Heart right ventricle (tissue), 16 donors: ENCODE data around the gene IL36A. TPM values are rescaled to one million over a fixed set of nuclear protein-coding genes. Genes with fewer than 3 reads are reported as not detected.

Experiments
- ATAC-seq, 8 donors: fragments of 200-7000 bp; cut with Tn5 transposase; one replicate each; pipeline ENCODE4 v1.9.1; 2020; ENCODE audit warnings: mild to moderate bottlenecking in 8 of 8, moderate library complexity in 8 of 8, moderate number of reproducible peaks in 1 of 8
- DNase-seq, 2 donors: peaks; one replicate each; pipeline ENCODE4 v3.0.0-alpha.2; 2020
- H3K27ac ChIP-seq, 10 donors: fragments of 200-600 bp; sonication (generic) in 2 of 10; one replicate each; pipeline versions ENCODE4 v1.5.0 to v1.8.0; 2020 to 2022; ENCODE audit warnings: mild to moderate bottlenecking in 3 of 10
- H3K27me3 ChIP-seq, 7 donors: fragments of 200-600 bp; one replicate each; pipeline ENCODE4 v1.8.0; 2021 to 2022; ENCODE audit warnings: mild to moderate bottlenecking in 2 of 7
- H3K36me3 ChIP-seq, 9 donors: fragments of 200-600 bp; sonication (generic) in 1 of 9; one replicate each; pipeline versions ENCODE4 v1.5.0 to v1.8.0; 2020 to 2022; ENCODE audit warnings: mild to moderate bottlenecking in 2 of 9
- H3K4me1 ChIP-seq, 9 donors: fragments of 200-600 bp; sonication (generic) in 1 of 9; one replicate each; pipeline versions ENCODE4 v1.5.0 to v1.8.0; 2020 to 2022; ENCODE audit warnings: mild to moderate bottlenecking in 4 of 9
- H3K4me3 ChIP-seq, 10 donors: fragments of 200-600 bp; sonication (generic) in 2 of 10; one replicate each; pipeline versions ENCODE4 v1.5.0 to v1.8.0; 2020 to 2022; ENCODE audit warnings: mild to moderate bottlenecking in 7 of 10, moderate library complexity in 2 of 10
- H3K9me3 ChIP-seq, 11 donors: fragments of 200-600 bp in 10 of 11; sonication (generic) in 2 of 11; one replicate each; pipeline versions ENCODE4 v1.5.0 to v1.8.0; 2013 to 2022; ENCODE audit warnings: mild to moderate bottlenecking in 2 of 11, control low read depth in 1 of 11, moderate library complexity in 1 of 11
- CTCF ChIP-seq, 9 donors: fragments of 200-600 bp; sonication (generic) in 2 of 9; IDR thresholded peaks; one replicate each; pipeline versions ENCODE4 v1.5.0 to v1.8.0; 2021 to 2022; ENCODE audit warnings: antibody characterized with exemption in 9 of 9, mild to moderate bottlenecking in 5 of 9, moderate library complexity in 1 of 9
- WGBS, 2 donors: extraction: QIAGEN DNeasy Blood & Tissue Kit; methylation state at CpG; one replicate each; pipeline ENCODE4 v1.1.7; 2013; ENCODE audit warnings: inconsistent platforms in 1 of 2; 5-methylcytosine and 5-hydroxymethylcytosine counted together
- intact Hi-C, 10 donors: fragments of 100-400 bp; cut with DNase I; formaldehyde crosslinking; loops; one replicate each; pipeline versions ENCODE4 v1.11.1 to v1.14.2; 2022
- polyA plus RNA-seq, 2 donors: library from polyadenylated mRNA; stranded (reverse); fragments of 200-250 nt; gene quantifications; one replicate each; pipeline ENCODE4 v1.2.3, GENCODE V29; 2013
- total RNA-seq, 10 donors: library from RNA; stranded (reverse); fragmentation: NEBNext Ultra II Directional in 3 of 10; extraction: Animal tissue kit (Norgen Biotek cat#: 25700) in 3 of 10; gene quantifications; one replicate each; pipeline versions ENCODE4 v1.2.1 to v1.2.4, GENCODE V29; 2021 to 2023
- donor health status: Arrhythmogenic right ventricular cardiomyopathy.
- donor health status: ischemic (EF 13 %, LVEDD 7.1; RV severe dilation, severe dysfunction).
- donor health status: healthy with polysubstance abuse.
- donor health status: DM: no; HTN: yes; CAD: no.
- donor health status: DM: no; HTN: no; CAD: no.
- donor health status: ischemic (EF 25% LVEDD 6.9; RV normal size, moderate dysfunction).
- donor health status: ischemic (EF 25% LVEDD 5.7; RV mildly dilated, moderate dysfunction).
- donor health status: healthy.
- donor health status: DM: yes; HTN: yes; CAD: no.
- donor health status: Ischemic cardiomyopathy.
- donor health status: ischemic (EF 35%, LVEDD 5.7; RV mildly dilated, moderate dysfunction).
- donor health status: nonischemic (EF 11% LVEDD 7.7; RV severe dilation, severe dysfunction).
- donor health status: DM: yes; HTN: yes; CAD: no.
- donor health status: PGD.
- donor health status: ischemic (EF 29% LVEDD 5.4; RV normal size, mild dysfunction).
- donor health status: nonischemic (EF 23%, LVEDD 6.1; RV moderate dilation, normal function).

IL36A gene
- total and polyA plus RNA-seq, 12 donors: not detected

GRCh38 chr2:112995346-112995920, 9.8 kb upstream of the IL36A start:
- TF ChIP-seq CTCF (IDR thresholded peaks at IDR 0.05): no peak

GRCh38 chr2:112996635-112997034, 8.6 kb upstream of the IL36A start:
- no peak overlapping the region for H3K4me3 ChIP-seq
- no peak for ATAC-seq
- H3K9me3 ChIP-seq: peaks cover 0 to 42% (median 21%) of the 10 kb centered on the region in 11 donors
- peaks cover 0 to 5% (median 0%) of the 10 kb centered on the region in 7 donors for H3K27me3 ChIP-seq
- intact Hi-C loops: no loop called here
- no peaks in the 10 kb centered on the region for H3K36me3 ChIP-seq
- no peak for DNase-seq
- no peak for TF ChIP-seq CTCF (IDR thresholded peaks at IDR 0.05)
- WGBS, 2 donors: 60 to 68% methylated on average over 6 of the region's 6 CpGs
- H3K27ac ChIP-seq: no peak overlapping the region
- H3K4me1 ChIP-seq: no peaks in the 10 kb centered on the region

More at GRCh38 chr2:112995346-112995920, 9.8 kb upstream of the IL36A start:
- DNase-seq (no peak), ATAC-seq (no peak)
- Histone ChIP-seq H3K9me3 (peaks cover 0 to 40% (median 21%) of the 10 kb centered on the region in 11 donors), H3K27me3 (peaks cover 0 to 5% (median 0%) of the 10 kb centered on the region in 7 donors), H3K36me3 (no peaks in the 10 kb centered on the region), H3K27ac (no peak overlapping the region), H3K4me1 (no peaks in the 10 kb centered on the region), H3K4me3 (no peak overlapping the region)
- intact Hi-C loops: no loop called here
- 88 to 90% methylated on average over 14 of the region's 14 CpGs for WGBS, 2 donors

GRCh38 chr2:112997151-112997550, 8.1 kb upstream of the IL36A start:
- DNase-seq (no peak), ATAC-seq (no peak)
- H3K9me3 ChIP-seq: peaks cover 0 to 41% (median 16%) of the 10 kb centered on the region in 11 donors
- H3K27ac ChIP-seq: no peak overlapping the region
- H3K4me3 ChIP-seq: no peak overlapping the region
- WGBS, 2 donors: 85 to 86% methylated on average over 1 of the region's 1 CpG
- H3K36me3 ChIP-seq: no peaks in the 10 kb centered on the region
- intact Hi-C loops: no loop called here
- H3K27me3 ChIP-seq: peaks cover 0 to 5% (median 0%) of the 10 kb centered on the region in 7 donors
- H3K4me1 ChIP-seq: no peaks in the 10 kb centered on the region
- no peak for TF ChIP-seq CTCF (IDR thresholded peaks at IDR 0.05)

- Histone ChIP-seq H3K27me3 (peaks cover 0 to 5% (median 3%) of the 10 kb centered on the region in 7 donors), H3K4me1 (no peaks in the 10 kb centered on the region), H3K9me3 (peaks cover 0 to 31% (median 7%) of the 10 kb centered on the region in 11 donors), H3K27ac (no peak overlapping the region), H3K4me3 (no peak overlapping the region), H3K36me3 (no peaks in the 10 kb centered on the region)
- intact Hi-C loops: no loop called here
- DNase-seq (no peak), ATAC-seq (no peak)
- TF ChIP-seq CTCF (IDR thresholded peaks at IDR 0.05): no peak
- WGBS, 2 donors: 70 to 72% methylated on average over 1 of the region's 1 CpG
These were observed 4.8 kb upstream of the IL36A start for GRCh38 chr2:113000436-113000835.
